ENCODE results near the gene TLCD3A.

DNA sequence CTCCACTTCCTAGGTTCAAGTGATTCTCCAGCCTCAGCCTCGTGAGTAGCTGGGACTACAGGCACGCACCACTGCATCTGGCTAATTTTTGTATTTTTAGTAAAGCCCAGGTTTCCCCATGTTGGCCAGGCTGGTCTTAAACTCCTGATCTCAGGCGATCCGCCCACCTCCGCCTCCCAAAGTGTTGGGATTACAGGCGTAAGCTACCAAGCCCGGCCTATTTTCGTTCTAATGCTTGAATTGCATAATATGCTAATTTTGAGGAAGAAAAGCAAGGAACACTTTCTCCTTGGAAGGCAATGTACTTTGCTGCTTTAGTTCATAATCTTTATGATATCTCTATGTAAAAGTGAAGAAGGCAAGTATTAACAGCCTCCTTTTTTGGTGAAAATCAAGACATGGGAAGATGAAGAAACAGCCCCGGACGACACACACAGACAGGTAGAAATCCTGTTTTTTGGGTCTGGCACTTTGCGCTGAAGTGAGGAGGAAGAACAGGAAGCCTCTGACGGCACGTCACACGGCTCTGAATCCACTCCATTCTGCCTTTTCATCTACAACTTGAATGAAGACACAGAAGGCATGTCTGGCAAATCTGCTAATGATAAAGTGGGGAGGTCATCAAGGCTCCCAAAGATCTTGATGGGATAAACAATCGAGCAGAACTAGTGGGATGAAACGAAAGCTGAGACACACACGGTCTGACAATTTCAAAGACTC, 42.7 kb upstream of the TLCD3A start:
- TF ChIP-seq, protein P1, sequence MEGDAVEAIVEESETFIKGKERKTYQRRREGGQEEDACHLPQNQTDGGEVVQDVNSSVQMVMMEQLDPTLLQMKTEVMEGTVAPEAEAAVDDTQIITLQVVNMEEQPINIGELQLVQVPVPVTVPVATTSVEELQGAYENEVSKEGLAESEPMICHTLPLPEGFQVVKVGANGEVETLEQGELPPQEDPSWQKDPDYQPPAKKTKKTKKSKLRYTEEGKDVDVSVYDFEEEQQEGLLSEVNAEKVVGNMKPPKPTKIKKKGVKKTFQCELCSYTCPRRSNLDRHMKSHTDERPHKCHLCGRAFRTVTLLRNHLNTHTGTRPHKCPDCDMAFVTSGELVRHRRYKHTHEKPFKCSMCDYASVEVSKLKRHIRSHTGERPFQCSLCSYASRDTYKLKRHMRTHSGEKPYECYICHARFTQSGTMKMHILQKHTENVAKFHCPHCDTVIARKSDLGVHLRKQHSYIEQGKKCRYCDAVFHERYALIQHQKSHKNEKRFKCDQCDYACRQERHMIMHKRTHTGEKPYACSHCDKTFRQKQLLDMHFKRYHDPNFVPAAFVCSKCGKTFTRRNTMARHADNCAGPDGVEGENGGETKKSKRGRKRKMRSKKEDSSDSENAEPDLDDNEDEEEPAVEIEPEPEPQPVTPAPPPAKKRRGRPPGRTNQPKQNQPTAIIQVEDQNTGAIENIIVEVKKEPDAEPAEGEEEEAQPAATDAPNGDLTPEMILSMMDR (IDR thresholded peaks at IDR 0.05; ENCODE audit: poor library complexity) = no peak
- TF ChIP-seq EZH2 (IDR thresholded peaks at IDR 0.05; ENCODE audit: borderline replicate concordance) = no peak

Measured in hepatocyte (in vitro differentiated cells).